Fibroblast of skin of right quadriceps (primary cell): Measurements from ENCODE around the gene CAPN11.
"Not testable (repeated sequence)": the region's sequence is repeated elsewhere in the genome, so short reads cannot be mapped to it uniquely, and the experiment has no call there.

Experiments
- DNase-seq: peaks from one replicate; pipeline ENCODE4 v3.0.0-alpha.2; 2013

Gene CAPN11

DNA sequence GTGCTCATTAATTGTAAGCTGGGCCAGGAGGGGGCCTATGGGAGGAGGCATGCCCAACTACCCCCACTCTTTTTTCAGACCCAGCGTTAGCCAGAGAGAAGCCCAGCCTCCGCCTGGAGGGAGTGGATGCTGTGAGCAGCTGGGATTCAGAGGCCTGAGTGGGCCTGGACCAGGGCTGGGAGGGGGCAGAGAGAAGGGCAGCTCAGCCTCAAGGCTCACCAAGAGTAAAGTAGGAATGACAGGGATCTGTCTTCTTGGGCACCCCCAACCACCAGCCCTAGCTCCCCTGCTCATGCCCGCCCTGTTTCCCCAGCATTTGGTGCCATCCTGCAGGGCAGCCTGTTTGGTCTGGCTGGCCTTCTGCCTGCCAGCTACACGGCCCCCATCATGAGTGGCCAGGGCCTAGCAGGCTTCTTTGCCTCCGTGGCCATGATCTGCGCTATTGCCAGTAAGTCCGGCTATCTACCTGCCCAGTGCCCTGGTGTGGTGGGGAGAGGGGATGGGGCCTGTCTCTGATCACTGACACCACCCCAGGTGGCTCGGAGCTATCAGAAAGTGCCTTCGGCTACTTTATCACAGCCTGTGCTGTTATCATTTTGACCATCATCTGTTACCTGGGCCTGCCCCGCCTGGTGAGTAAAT lies 71.5 kb downstream of the CAPN11 start:
- no peak for DNase-seq

DNA sequence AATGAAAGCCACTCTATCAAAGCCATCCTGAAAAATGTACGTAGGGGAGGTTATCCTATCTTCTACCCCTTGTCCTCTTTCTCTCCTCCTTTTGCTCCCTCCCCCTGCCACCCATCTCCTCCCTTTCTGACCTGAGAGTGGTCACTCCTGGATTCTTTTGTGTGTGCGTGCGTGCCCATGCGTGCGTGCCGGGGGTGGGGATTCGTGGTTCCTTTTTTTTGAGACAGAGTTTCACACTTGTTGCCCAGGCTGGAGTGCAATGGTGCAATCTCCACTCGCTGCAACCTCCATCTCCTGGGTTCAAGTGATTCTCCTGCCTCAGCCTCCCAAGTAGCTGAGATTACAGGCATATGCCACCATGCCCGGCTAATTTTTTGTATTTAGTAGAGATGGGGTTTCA lies 72.8 kb downstream of the CAPN11 start:
- DNase-seq: not testable (repeated sequence)

DNA sequence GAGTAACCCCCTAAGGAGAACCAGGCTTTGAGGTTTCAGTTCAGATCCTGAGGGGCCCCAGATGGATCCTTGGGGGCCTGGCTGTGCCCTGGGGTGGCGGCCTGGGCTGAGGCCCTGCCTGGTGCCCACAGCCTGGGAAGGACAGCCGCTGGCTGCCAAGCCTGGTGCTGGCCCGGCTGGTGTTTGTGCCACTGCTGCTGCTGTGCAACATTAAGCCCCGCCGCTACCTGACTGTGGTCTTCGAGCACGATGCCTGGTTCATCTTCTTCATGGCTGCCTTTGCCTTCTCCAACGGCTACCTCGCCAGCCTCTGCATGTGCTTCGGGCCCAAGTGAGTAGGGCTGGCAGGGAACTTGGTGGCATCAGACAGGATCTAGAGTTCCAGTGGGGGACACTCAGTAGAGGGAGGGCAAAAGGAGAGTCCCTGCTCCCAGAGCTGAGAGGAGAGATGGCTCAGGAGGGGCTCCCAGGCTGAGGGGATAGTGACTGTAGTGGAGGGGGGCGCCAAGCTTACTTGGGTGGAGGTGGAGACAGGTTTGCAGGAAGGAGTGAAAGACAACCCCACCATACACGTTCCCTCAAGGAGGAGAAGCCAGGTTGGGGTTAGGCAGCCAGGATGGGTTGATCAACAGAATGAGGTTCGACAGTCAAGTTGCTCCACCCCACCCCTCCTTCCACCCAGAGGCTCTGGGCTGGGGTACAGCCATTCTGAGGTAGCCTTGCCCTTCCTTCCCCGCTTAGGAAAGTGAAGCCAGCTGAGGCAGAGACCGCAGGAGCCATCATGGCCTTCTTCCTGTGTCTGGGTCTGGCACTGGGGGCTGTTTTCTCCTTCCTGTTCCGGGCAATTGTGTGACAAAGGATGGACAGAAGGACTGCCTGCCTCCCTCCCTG lies 74.3 kb downstream of the CAPN11 start:
- DNase-seq: no peak

DNA sequence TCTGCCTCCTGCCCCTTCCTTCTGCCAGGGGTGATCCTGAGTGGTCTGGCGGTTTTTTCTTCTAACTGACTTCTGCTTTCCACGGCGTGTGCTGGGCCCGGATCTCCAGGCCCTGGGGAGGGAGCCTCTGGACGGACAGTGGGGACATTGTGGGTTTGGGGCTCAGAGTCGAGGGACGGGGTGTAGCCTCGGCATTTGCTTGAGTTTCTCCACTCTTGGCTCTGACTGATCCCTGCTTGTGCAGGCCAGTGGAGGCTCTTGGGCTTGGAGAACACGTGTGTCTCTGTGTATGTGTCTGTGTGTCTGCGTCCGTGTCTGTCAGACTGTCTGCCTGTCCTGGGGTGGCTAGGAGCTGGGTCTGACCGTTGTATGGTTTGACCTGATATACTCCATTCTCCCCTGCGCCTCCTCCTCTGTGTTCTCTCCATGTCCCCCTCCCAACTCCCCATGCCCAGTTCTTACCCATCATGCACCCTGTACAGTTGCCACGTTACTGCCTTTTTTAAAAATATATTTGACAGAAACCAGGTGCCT lies 75.0 kb downstream of the CAPN11 start:
- DNase-seq: no peak
